Measurements from ENCODE around the gene TTC21A.

TTC21A gene

DNA sequence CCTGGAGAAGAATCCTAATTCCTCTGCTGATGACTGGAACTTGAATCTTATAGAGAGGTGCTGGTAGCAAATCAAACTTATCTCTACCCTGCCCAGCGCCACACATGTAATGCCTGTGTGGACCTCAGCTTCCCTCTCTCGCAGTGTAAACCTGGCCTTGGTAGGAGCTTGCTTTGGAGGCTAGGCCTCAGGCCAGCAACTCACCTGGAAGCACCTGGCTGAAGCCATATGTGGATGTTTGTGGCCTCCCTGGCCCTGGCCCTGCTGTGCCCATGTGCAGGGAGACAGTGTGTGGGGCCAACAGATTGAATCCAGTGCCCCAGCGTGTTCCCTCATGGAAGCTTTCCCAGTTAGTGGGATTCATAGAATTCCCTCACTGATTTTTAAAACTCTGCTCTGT is 8.4 kb downstream of the TTC21A start:
- DNase-seq, result no peak

DNA sequence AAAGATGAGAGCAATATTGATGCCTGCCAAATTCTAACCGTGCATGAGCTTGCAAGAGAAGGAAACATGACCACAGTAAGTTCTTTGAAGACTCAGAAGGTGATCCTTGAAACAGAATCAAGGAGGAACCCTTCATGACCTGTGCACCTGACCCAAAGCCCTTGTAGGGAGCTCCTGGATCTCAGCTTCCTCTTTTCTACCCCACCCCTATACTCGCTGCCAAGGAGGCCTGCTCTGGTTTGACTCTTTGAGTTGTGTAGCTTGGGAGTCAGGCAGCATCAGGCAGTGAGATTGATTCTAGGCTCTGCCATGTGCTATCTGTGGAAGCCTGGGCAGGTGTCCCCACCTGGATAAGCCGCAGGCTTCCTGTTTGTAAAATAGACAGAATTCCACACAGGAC is 10.6 kb downstream of the TTC21A start:
- no peak for DNase-seq

DNA sequence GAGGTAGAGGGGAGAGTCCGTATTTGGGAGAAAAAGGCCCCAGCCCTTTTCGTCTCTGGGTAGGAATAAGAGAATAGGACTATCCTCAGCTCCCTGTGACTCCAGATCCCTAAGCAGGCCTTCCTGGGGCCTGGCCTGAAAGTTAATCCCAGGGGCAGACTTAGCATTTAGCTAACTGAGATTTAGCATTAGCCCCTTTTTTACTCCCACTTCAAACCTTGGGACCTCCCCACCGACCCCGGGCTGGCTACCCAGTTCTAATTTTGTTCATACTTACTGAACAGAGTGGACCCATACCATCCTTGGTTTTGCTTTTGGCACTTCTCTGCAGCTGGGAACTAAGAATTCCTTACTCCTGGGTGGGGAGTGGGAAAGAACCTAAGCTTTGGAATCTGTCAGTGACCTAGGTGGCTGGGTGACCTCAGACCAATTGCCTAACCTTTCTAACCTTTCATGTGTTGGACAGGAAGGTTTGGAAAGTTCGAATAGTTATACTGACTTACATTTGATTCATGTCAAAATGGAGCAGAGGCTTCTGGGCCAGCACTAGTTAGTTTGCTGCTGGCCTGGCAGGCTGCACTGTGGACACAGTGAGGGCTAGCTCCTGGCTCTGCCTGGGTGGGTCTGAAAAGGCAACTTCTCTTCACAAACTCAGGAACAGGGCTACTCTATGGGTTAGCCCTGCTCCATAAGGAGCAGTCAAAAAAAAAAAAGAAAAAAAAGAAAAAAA is 11.6 kb downstream of the TTC21A start:
- no peak for DNase-seq

DNA sequence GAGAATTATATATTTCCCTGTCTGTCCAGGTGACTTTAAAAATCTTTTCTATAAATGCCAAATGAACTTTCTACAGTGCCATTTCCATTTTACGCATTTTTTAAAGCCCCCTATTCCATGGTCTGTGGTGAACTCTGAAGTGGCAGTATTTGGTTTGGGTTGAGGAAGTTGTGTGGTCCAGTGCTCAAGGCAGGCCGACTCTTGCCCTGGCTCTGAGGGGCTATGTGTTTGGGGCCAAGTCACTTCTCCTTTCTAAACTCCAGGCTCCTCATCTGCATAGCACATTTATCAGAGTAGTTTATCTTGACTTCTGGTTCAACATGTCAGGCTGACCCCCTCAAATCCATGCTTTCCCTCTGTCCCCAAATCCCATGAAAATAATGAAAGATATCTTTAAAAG is 14.1 kb downstream of the TTC21A start:
- DNase-seq, result no peak

DNA sequence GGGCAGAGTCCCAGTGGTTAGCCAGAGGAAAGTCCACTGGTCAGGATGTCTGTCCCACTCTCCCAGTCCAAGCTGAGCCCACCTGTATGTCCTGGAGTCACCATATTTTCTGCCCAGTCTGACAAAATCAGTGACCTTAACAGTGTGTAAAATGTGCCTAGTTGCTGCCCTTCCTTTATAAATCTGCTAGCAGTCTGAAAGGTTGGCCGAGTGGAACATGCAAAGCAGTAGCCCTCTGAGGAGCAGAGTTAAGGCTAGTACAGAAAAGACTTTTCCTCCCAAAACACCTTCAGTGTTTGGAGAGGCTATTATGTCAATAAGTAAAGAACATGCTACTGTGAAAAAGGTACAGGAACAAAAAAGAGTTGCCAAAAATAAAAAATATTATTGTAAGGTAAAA is 15.3 kb downstream of the TTC21A start:
- DNase-seq, result no peak

DNA sequence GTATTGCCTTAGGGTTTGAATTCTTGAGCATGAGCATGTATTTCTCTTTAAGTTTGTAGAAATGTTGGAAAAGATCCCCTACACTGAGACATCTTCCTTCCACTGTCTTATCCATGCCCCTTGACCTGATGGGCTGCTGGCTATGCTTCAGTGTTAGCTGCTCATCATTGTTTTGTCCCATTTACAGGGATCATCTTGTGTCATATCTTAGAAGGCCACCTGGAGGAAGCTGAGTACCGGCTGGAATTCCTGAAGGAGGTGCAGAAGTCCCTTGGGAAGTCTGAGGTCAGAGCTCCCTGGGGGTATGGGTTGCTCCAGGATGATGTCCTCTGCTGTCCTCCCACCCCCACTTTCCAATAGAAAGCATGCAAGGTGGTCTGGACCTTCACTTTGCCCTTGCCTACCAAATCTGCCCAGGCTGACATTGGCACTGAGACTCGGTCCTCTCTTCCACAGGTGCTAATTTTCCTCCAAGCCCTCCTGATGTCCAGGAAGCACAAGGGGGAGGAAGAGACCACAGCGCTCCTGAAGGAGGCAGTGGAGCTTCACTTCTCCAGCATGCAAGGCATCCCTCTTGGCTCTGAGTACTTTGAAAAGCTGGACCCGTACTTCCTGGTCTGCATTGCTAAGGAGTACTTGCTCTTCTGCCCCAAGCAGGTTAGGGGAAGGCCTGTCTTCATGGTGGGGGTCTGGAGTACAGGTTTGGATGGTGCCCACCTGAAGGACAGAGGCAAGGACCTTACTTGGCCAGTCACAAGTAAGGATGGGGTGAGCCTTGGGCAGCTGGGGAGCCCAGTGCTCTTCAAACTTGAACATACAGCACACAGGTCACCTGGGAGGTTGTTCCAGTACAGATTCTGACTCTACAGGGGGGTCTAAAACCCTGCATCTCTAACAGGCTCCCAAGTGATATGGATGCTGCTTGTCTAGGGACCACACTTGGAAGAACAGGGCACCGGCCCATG is 17.7 kb downstream of the TTC21A start:
- no peak for DNase-seq

DNA sequence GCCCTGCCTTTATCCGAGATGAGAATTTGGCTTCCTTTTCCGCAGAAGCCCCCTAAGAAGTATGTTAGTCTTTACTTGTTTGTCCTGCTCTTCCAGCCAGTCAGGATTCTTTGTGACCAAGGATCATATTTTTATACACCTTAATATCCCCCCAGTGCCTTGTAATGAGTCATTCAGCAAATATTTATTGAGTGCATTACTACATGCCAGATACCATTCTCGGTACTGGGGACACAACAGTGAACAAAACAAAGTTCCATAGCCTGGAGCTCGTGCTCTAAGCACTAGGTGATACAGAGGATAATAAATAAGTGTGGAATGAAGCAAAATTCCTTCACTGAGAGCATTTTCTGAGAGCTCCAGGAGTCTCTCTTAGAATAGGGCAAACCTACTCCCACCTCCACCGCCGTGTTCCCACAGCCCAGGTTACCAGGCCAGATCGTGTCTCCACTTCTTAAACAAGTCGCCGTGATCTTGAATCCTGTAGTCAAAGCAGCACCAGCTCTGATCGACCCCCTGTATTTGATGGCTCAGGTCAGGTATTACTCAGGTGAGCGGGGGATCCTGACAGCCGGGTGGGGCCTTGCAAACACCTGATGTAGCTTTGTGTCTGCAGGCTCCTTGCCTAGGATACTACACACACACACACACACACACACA is 18.5 kb downstream of the TTC21A start:
- DNase-seq, result no peak

DNA sequence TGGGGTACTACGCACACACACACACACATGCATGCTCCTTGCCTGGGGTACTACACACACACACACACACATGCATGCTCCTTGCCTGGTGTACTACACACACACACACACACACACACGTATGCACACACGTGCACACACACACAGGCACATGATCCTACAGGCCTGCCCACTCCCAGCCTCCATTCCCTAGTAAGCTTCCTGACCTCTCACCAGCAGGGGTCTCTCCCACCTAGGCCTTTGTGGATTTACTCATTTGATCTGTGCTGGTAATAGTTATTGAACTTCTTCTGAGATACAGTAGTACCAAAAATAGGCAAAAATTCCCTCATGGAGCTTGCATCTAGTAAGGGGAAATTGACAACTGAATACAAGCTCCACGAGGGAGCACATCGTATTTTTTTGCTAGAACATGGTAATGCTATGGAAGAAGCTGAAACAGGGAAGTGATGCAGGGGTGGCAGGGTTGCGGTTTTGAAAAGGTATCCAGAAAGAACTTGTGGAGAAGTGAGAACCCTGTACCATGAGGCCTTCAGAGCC is 19.1 kb downstream of the TTC21A start:
- peak in 1 of 5 experiments; percentile 31 for DNase-seq

DNA sequence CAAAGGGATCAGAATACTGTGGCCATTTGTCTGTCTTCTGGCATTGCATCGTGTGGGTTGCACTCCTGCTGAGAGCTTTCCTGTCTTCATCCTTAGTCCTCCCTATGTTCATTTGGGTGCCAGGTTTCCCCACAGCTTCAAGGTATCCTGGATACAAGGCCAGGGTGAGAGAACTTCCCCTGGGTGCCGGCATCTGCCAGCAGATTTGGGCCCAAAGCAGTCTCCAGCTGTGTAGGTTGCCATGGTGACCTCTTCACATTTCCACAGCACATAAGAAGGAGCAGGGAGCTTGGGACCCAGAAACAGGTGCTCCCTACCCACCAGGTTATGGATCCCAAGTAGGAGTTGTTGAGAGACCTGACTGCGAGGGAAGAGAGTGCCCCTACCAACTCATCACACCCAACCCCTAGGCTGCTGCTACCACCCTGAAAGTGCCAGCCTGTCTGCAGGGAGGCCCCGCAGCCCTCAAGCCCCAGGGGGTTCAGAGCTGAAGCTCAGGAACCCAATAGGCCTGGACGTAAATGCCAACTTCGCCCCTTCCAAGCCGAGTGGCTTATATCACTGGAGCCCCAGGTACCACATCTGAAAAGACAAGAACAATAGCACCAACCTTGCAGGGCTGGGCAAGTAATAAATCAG is 19.9 kb downstream of the TTC21A start:
- DNase-seq, result no peak

DNA sequence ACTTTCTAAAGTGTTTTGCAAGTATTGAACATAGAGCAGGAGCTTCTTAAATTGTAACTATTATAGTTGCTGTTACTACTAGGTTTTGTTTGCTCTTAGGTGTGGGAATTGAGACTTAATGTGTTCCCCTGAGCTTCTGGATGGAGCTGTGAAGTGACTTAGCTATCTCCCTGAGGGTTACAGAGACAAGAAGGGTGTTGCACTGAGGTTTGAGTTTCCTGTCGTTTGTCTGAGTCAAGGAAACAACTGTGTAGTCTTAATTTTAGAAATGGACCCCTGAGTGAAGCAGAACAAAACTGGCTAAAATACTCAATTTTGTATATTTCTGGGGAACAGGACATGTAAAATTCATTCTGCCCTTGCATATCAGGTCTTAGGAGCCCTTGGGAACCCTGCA is 20.4 kb downstream of the TTC21A start:
- peak in 1 of 5 experiments; percentile 71 for DNase-seq

DNA sequence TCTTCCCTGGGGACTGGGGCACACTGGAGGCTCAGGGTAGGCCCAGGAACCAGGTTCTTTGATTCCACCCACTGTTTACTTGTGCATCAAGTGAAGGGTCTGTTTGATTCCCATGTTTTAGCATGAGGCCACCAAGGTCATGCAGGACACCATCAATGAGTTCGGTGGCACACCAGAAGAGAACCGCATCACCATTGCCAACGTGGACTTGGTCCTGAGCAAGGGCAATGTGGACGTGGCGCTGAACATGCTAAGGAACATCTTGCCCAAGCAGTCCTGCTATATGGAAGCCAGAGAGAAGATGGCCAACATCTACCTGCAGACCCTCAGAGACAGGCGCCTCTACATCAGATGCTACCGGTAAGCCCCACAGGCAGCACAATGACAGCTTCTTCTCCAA is 21.5 kb downstream of the TTC21A start:
- DNase-seq, result no peak

DNA sequence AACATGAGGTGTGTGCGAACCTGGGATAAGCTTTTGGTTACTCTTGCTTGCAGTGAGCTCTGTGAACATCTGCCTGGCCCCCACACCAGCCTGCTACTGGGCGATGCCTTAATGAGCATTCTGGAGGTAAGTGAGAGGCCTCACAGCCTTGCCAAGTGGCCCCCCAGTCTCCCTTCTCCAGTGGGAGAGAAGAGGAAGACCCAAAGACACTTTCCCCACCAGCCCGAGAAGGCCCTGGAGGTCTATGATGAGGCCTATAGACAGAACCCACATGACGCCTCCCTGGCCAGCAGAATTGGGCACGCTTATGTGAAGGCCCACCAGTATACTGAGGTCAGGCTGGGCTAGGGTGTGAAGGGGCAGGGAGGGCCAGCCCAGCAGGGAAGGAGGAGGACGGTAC is 22.5 kb downstream of the TTC21A start:
- no peak for DNase-seq

DNA sequence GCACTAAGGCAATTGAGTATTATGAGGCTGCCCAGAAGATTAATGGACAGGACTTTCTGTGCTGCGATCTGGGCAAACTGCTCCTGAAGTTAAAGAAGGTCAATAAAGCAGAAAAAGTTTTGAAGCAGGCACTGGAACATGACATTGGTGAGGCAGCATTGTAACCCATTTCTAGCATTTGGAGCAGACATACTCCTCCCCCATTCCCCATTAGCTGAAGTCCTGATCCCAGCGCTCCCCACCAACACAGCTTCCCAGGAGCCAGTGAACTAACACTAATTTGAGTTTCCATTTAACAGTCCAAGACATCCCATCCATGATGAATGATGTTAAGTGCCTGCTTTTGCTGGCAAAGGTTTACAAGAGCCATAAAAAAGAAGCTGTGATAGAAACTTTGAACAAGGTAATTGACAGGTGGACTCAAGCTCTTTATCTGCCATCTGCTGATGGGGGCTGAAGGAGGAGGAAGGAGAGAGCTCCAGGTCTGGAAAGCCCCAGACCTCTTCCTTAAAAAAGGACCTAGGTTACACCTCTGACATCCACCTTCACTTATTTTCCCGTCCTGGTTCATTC is 23.3 kb downstream of the TTC21A start:
- DNase-seq, result no peak

DNA sequence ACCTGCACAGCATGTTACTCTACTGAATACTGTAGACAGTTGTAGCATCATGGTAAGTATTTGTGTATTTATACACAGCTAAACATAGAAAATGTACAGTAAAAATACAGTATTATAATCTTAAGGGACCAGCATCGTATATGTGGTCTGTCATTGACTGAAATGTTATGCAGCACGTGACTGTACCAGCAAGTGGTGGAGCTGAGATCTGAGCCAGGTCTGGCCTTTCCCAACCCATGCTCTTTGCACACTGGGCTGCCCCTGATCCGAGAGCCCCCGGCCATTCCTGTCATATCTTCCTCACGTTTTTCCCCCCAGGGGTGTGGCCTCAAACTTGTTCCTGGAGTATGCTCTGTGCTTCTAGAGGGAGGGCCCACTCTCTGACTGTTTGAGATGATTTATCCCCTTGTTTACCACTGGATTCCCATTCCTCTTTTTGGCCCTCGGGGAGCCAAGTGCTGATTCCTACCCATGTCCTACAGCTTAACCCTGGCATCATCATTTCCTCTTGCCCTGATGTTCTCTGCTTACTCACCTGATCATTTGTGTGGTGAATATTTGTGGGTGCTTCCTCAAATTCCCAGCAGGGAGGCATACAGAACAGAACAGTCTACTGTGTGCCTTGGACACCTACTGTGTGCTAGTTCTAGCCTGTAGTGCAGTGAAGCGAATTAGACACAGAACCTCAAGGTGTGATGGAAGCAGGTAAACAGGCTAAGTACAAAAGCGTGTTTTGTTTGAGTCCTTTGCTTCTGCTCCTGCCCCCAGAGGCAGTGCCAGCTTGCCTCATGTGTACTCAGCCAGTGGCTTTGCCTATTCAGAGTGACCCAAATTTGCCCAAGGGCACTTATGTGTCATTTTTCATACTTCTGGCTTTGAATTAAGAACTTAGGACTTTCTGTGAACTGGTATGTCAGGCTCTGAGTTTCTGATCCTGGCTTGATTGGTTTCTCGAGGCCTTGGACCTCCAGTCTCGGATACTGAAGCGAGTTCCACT is 24.9 kb downstream of the TTC21A start:
- DNase-seq, result no peak

DNA sequence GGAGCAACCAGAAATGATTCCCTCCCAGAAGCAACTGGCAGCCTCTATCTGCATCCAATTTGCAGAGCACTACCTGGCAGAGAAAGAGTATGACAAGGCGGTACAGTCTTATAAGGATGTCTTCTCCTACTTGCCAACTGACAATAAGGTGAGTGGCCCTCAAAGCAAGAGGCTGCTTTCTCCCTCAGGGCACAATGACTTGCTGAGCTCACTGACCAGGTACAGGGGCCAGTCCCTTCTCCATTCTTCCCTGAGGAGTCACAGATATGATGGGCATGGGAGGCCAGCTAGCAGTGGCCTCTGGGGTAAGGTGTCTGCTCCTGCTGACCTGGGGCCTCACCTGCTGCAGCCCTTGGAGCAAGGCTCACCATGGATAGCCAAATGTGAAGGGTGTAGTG is 25.6 kb downstream of the TTC21A start:
- no peak for DNase-seq

DNA sequence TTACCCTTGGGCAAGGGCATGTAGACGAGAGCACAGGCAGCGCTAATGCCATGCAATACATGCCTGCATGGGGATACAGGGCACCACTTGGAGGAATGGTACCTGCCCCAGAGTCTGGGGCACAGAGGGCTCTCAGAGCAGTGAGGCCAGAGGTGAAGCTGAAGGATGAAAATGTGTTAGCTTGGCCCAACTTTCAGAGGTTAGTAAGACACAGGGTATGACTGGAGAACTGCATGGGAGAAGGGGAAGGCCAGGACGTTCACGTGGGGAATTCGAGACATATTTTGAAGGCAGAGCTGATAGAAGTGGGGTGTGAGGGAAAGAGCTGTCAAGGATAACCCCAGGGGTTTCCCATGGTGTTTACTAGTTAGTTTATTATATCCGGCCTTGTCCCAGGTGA is 26.3 kb downstream of the TTC21A start:
- DNase-seq, result no peak

DNA sequence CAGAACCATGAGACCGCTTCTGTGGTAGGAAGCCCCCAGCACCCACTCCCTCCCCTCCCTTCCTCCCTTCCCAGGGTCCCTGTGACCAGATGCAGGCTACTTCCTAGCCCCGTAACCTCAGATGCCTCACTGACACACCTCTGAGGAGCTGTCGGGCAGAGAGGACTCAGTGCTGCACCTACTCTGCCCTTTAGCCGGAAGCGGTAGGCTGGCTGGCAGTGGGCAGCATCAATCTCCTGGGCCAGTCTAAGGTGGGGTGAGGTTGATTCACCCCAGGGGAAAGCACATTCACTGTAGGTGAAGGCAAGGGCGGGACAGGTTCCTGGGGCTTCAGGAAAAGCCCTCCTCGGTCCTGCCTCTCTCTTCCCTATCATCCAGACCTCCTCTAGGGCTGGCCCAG is 26.8 kb downstream of the TTC21A start:
- no peak for DNase-seq

DNA sequence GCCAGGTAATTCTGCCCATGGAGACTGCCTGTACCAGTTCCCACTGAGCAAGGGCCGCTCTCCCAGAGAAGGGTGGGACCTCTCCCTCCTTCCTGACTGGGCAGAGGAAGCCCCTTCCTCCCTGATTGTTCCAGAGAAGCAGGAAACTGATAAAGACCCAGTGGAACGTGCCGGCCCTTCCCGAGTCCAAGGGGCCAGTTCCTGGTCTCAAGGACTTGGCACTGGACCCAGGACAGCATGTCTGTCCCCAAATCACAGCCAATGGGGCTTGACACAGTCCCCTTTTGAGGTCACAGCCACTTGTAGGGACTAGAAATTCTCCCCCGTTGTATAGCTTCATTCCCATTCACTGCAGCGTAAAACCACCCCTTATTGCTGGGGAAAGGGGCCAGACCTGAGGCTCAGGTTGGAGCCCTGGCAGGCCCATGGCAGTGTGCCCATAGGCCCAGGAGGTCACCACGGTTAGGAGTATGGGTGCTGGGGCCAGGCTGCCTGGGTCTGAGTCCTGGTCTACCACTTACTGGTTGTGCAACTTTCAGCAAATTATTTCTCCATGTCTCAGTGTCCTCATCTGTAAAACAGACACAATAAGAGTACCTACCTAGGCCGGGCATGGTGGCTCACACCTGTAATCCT is 27.8 kb downstream of the TTC21A start:
- DNase-seq, result no peak

DNA sequence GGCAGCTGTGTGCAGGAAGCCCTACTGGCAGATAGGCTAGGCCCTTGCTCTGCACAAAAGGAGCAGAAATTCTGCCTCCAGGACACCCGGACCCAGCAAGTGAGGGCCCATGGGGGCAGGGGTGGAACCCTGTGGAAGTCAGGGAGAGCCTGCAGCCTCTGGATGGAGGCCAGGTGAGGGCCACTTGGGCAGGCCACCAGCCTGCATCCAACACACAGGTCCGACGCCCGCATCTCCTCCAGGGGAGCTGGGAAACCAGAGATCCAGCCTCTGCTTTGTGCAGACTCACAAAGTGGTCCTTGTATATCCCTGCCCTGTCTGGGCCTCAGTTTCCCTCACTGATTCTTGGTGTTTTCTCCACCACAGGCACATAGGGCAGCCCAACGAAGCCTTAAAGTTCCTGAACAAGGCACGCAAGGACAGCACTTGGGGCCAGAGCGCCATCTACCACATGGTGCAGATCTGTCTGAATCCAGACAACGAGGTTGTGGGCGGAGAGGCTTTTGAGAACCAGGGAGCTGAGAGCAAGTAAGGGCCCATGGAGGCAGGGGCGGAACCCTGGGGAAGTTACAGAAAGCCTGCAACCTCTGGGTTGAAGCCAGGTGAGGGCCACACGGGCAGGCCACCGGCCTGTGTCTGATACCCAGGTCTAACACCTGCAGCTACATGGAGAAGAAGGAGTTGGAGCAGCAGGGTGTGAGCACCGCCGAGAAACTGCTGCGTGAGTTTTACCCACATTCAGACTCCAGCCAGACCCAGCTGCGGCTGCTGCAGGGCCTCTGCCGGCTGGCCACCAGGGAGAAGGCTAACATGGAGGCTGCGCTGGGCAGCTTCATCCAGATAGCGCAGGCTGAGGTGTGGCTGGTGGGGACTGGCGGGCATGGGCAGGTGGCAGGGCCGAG is 29.3 kb downstream of the TTC21A start:
- no peak for DNase-seq
